ENCODE data around the gene ANKRD42.
A peak's percentile ranks its signal among the peaks of the same experiment; 100 is the strongest.

The ANKRD42 gene

DNA sequence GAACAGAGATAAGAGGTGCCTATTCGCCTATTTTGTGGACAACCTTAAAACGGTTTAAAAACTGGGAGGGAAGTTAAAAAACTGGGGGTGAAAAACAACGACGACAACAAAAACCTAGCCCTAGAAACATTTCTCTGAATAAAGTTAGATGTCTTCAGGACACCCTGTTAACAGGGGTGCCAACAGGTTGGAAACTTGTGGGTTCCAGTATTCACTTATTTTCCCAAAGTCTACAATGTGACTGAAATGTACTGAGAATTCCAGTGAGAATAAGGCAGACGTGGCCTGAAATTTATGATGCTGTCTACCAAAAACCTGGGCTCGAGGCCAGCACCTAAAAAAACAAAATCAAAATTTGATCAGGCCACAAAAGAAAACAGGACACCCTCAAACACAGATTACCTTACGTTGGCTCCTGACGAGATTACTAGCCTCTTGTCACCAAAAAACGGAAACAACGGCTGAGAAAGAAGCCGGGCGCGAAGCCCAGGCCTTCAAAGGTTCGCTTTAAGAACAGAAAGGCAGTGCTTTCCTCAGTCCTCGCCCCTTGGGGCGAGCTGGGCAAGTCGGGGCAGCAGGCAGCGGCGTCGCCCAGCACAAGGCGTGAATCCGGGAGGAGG lies 91.7 kb downstream of the ANKRD42 start:
- Histone ChIP-seq H3K27me3 (no peaks in the 10 kb centered on the region), H3K4me1 (ENCODE audit: control insufficient read depth in 1 of 2, insufficient read depth in 1 of 2, low read depth in 1 of 2, low read length in 1 of 2) (peaks cover 19 to 20% of the 10 kb centered on the region in 2 experiments), H3K4me3 (ENCODE audit: low read depth in 1 of 2, low read length in 1 of 2) (peak overlapping the region; percentile 77 to 97), H3K27ac (peak overlapping the region; percentile 90), H3K9me3 (no peaks in the 10 kb centered on the region), H3K36me3 (no peaks in the 10 kb centered on the region)
- TF ChIP-seq, protein P1, sequence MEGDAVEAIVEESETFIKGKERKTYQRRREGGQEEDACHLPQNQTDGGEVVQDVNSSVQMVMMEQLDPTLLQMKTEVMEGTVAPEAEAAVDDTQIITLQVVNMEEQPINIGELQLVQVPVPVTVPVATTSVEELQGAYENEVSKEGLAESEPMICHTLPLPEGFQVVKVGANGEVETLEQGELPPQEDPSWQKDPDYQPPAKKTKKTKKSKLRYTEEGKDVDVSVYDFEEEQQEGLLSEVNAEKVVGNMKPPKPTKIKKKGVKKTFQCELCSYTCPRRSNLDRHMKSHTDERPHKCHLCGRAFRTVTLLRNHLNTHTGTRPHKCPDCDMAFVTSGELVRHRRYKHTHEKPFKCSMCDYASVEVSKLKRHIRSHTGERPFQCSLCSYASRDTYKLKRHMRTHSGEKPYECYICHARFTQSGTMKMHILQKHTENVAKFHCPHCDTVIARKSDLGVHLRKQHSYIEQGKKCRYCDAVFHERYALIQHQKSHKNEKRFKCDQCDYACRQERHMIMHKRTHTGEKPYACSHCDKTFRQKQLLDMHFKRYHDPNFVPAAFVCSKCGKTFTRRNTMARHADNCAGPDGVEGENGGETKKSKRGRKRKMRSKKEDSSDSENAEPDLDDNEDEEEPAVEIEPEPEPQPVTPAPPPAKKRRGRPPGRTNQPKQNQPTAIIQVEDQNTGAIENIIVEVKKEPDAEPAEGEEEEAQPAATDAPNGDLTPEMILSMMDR (IDR thresholded peaks at IDR 0.05), result no peak

DNA sequence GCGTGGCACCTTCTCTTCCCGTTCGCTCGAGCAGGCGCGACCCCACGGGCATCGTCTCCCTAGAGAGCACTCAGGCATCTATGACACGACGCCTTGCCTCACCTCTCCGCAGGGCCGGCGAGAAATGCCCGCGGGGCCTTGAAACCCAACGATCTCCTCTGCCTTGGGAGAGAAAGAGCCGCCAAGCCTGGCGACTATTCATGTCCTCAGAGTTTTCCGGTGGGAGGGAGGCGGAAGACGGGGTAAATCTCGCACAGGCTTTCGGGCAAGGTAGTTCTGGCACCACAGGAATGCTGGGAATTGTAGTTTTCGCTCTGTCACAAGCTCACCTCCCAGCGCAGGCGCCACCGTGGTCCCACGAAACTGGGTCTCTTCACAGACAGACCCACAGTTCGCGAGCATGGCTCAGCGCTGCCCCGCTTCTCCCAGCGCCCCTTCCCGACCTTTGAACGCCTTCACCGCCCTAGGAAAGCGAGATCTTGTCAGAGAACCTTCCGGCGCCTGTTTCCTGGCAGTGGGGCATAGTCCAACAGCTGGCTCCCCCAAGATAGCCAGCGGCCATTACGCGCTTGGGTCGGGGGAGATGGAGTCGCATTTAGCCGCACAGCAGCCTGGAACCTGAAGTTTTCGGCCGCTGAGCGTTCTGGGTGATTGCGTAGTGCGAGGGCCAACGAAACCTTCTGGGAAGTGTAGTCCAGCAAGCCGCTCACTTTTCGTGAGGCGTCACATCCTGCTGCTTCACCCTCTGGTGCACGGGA lies 92.4 kb downstream of the ANKRD42 start, which contains the start of gene CCDC90B:
TSS of gene CCDC90B (minus strand) at position 597 of the 758 bp plus-strand sequence. CDS start at position 202, 395 bp downstream.
- peaks cover 1% of the 10 kb centered on the region for H3K27me3 ChIP-seq
- H3K36me3 ChIP-seq, result no peaks in the 10 kb centered on the region
- peak within 1 kb of the TSS; percentile 77 to 97 for H3K4me3 ChIP-seq (ENCODE audit: low read depth in 1 of 2, low read length in 1 of 2)
- H3K9me3 ChIP-seq, result no peaks in the 10 kb centered on the region
- TF ChIP-seq, protein P1 (IDR thresholded peaks at IDR 0.05), result no peak
- peaks cover 19 to 20% of the 10 kb centered on the region in 2 experiments for H3K4me1 ChIP-seq (ENCODE audit: control insufficient read depth in 1 of 2, insufficient read depth in 1 of 2, low read depth in 1 of 2, low read length in 1 of 2)
- H3K27ac ChIP-seq, result peak within 1 kb of the TSS; percentile 90

DNA sequence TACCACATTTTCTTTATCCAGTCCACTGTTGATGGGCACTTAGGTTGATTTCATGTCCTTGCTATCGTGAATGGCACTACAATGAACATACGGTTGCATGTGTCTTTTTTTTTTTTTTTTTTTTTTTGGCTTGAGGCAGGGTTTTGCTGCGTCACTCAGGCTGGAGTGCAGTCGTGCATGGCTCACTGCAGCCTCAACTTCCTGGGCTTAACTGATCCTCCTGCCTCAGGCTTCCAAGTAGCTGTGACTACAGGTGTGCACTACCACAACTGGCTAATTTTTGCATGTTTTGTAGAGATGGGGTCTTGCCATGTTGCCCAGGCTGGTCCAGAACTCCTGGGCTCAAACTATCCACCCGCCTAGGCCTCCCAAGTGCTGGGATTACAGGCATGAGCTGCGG lies 94.1 kb downstream of the ANKRD42 start:
- Histone ChIP-seq H3K36me3 (no peaks in the 10 kb centered on the region), H3K4me1 (ENCODE audit: control insufficient read depth in 1 of 2, insufficient read depth in 1 of 2, low read depth in 1 of 2, low read length in 1 of 2) (peaks cover 19 to 20% of the 10 kb centered on the region in 2 experiments), H3K9me3 (no peaks in the 10 kb centered on the region), H3K27me3 (peaks cover 4% of the 10 kb centered on the region), H3K4me3 (ENCODE audit: low read depth in 1 of 2, low read length in 1 of 2) (no peak overlapping the region), H3K27ac (no peak overlapping the region)
- TF ChIP-seq, protein P1 (IDR thresholded peaks at IDR 0.05), result no peak

DNA sequence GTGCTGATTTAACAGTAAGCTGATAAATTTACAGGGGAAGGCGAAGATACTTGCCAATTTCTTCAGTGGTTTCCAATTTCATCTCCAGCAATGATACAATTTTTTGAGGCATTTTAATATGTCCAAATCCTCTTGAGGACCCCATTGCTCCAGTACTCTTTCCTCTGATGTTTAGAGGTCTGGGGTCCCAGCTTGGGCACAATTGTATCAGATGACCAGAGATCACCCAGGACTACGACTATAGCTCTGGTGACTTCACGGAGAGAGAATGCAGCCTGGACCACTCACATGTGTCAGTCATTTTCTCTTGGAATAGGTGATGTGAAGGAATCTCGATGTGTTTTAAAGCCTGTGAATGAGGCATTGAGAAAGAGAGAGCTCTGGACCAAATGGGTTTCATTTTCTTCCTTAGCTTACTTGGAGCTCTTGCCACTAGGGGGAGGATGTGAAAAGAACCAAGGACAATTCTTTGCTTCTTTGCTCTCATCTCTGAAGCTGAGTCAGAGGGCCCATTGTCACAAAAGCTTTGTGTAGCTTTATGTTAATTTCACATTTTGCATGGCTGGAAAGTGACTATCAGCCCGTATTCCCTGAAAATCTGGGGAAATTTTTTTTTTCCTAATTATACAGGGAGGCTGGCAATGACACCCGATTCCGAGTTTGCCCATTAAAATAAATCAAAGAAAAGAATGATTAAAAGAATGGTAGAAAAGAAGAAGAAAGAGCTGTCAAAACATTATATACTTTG lies 99.4 kb downstream of the ANKRD42 start:
- Histone ChIP-seq H3K27ac (no peak overlapping the region), H3K4me3 (ENCODE audit: low read depth in 1 of 2, low read length in 1 of 2) (no peak overlapping the region), H3K4me1 (ENCODE audit: control insufficient read depth in 1 of 2, insufficient read depth in 1 of 2, low read depth in 1 of 2, low read length in 1 of 2) (no peaks in the 10 kb centered on the region), H3K9me3 (no peaks in the 10 kb centered on the region), H3K36me3 (no peaks in the 10 kb centered on the region), H3K27me3 (peaks cover 7% of the 10 kb centered on the region)
- TF ChIP-seq, protein P1 (IDR thresholded peaks at IDR 0.05), result no peak

DNA sequence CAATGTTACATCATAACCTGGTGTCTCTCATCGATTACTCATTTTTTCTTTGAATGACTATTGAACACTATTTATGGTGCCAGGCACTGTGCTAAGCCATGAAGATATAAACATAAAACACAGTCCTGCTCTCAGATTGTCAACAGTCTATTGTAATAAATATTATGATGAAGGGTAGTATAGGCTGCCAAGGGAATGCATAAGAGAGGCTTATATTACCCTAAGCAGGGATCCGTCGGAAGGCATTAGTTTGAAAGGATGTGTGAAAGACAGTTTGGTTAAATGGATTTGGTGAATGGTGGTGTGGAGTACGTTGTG lies 99.9 kb downstream of the ANKRD42 start:
- Histone ChIP-seq H3K27me3 (peaks cover 7% of the 10 kb centered on the region), H3K36me3 (no peaks in the 10 kb centered on the region), H3K4me1 (ENCODE audit: control insufficient read depth in 1 of 2, insufficient read depth in 1 of 2, low read depth in 1 of 2, low read length in 1 of 2) (no peaks in the 10 kb centered on the region), H3K27ac (no peak overlapping the region), H3K4me3 (ENCODE audit: low read depth in 1 of 2, low read length in 1 of 2) (no peak overlapping the region), H3K9me3 (no peaks in the 10 kb centered on the region)
- TF ChIP-seq, protein P1 (IDR thresholded peaks at IDR 0.05), result no peak

Measured in neutrophil (primary cell).